A549 (cell line): Measurements from ENCODE around the gene SLC17A7. TPM values are rescaled to one million over a fixed set of nuclear protein-coding genes. Genes with fewer than 3 reads are reported as not detected.

Experiments
- ATAC-seq, 2 experiments: fragments of 200-7000 bp in 1 of 2; fragments of >200 bp in 1 of 2; cut with Nextera tagmentation in 1 of 2; cut with Tn5 transposase in 1 of 2; 3 replicates each; pipeline versions ENCODE4 v1.8.0 to v1.9.1; 2018 to 2020; ENCODE audit warnings: mild to moderate bottlenecking in 1 of 2, moderate library complexity in 1 of 2
- CTCF ChIA-PET: fragments of 300-600 bp; sonication (Branson Sonifier 250); formaldehyde crosslinking; extraction: SDS; loops from one replicate; lab custom pipeline; 2021; ENCODE audit warnings: antibody characterized with exemption, inconsistent platforms; lab: Yijun Ruan, JAX
- POLR2A ChIA-PET: fragments of 350-600 bp; formaldehyde crosslinking; extraction: SDS; loops from one replicate; lab custom pipeline; 2021; ENCODE audit warnings: antibody characterized with exemption, inconsistent platforms; lab: Yijun Ruan, JAX
- DNase-seq, 2 experiments: peaks; one replicate each; pipeline versions ENCODE4 v3.0.0 to v3.0.0-alpha.2; 2011 to 2016; ENCODE audit warnings: low read depth in 1 of 2, low spot score in 1 of 2
- FAIRE-seq: peaks from 2 replicates; lab custom pipeline; 2011; peaks lifted over from hg19 to GRCh38; lab: Jason Lieb, UNC
- H3K27ac ChIP-seq, 2 experiments: fragments of >200 bp; sonication (Bioruptor Twin); formaldehyde crosslinking; 3 replicates each; pipeline ENCODE4 v1.5.1; 2016 to 2017
- H3K4me1 ChIP-seq: fragments of >200 bp; sonication (Bioruptor Twin); formaldehyde crosslinking; 3 replicates; pipeline ENCODE4 v1.6.1; 2016
- H3K4me2 ChIP-seq: fragments of >200 bp; sonication (Bioruptor Twin); formaldehyde crosslinking; 3 replicates; pipeline ENCODE4 v1.6.1; 2016
- H3K4me3 ChIP-seq: fragments of >200 bp; sonication (Bioruptor Twin); formaldehyde crosslinking; 3 replicates; pipeline ENCODE4 v1.5.1; 2016
- H3K9me3 ChIP-seq: fragments of >200 bp; sonication (Bioruptor Twin); formaldehyde crosslinking; 3 replicates; pipeline ENCODE4 v1.6.1; 2016
- CBX8 ChIP-seq: fragments of 200-600 bp; sonication (generic); IDR thresholded peaks from 2 replicates; pipeline ENCODE4 v1.6.1; 2016
- CHD2 ChIP-seq: fragments of 150-350 bp; IDR thresholded peaks from 2 replicates; pipeline ENCODE4 v1.6.1; 2014; ENCODE audit warnings: low read length; ENCODE audit not compliant: partially characterized antibody
- WGBS: methylation state at CpG from one replicate; pipeline ENCODE4 v1.1.6; 2017; ENCODE audit errors: missing lambda C conversion rate; 5-methylcytosine and 5-hydroxymethylcytosine counted together
- polyA plus RNA-seq, 4 experiments: library from polyadenylated mRNA; depleted of rRNA in 3 of 4; stranded (reverse); fragments of >200 nt; fragmentation: RNase III in 1 of 4; extraction: RNeasy Plus Mini Kit Qiagen cat#74134 plus additional on column Dnase treatment in 1 of 4; gene quantifications; 2 replicates in 3 of 4; 3 replicates in 1 of 4; pipeline ENCODE4 v1.2.3, GENCODE V29; 2011 to 2017
- small RNA-seq, 6 experiments: library from RNA; depleted of rRNA; stranded (forward); fragments of <200 nt; gene quantifications; one replicate each; pipeline ENCODE3, GENCODE V24; 2012
- TF ChIP-seq, protein P1 (sequence below): fragments of 200-600 bp; sonication (generic); IDR thresholded peaks from 2 replicates; pipeline ENCODE4 v1.6.1; 2016; ENCODE audit warnings: antibody characterized with exemption, mild to moderate bottlenecking, moderate library complexity

SLC17A7 gene
- polyA plus RNA-seq, 2 of the 4 experiments (the other 2 are of a cell fraction): 0.39 to 0.48 TPM

GRCh38 chr19:49380391-49380790 lies 60.9 kb downstream of the SLC17A7 start:
- Histone ChIP-seq H3K27ac (no peak overlapping the region), H3K4me3 (no peak overlapping the region), H3K4me1 (no peaks in the 10 kb centered on the region), H3K9me3 (peaks cover 29% of the 10 kb centered on the region), H3K4me2 (no peak overlapping the region)
- FAIRE-seq (no peak), ATAC-seq (no peak), DNase-seq (no peak)
- ChIA-PET CTCF (interaction anchor here (1.5 to 12.9 kb wide), 2 partner anchors 10 to 101 kb away, joined by 3 to 108 read pairs; partner anchors contain the start of gene KASH5), POLR2A (no interaction called here)
- 59% methylated on average over 3 of the region's 3 CpGs for WGBS
- TF ChIP-seq CHD2 (no peak), CBX8 (no peak)
- TF ChIP-seq, protein P1, sequence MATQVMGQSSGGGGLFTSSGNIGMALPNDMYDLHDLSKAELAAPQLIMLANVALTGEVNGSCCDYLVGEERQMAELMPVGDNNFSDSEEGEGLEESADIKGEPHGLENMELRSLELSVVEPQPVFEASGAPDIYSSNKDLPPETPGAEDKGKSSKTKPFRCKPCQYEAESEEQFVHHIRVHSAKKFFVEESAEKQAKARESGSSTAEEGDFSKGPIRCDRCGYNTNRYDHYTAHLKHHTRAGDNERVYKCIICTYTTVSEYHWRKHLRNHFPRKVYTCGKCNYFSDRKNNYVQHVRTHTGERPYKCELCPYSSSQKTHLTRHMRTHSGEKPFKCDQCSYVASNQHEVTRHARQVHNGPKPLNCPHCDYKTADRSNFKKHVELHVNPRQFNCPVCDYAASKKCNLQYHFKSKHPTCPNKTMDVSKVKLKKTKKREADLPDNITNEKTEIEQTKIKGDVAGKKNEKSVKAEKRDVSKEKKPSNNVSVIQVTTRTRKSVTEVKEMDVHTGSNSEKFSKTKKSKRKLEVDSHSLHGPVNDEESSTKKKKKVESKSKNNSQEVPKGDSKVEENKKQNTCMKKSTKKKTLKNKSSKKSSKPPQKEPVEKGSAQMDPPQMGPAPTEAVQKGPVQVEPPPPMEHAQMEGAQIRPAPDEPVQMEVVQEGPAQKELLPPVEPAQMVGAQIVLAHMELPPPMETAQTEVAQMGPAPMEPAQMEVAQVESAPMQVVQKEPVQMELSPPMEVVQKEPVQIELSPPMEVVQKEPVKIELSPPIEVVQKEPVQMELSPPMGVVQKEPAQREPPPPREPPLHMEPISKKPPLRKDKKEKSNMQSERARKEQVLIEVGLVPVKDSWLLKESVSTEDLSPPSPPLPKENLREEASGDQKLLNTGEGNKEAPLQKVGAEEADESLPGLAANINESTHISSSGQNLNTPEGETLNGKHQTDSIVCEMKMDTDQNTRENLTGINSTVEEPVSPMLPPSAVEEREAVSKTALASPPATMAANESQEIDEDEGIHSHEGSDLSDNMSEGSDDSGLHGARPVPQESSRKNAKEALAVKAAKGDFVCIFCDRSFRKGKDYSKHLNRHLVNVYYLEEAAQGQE: no peak

Small RNA genes within 50 kb of the gene (small RNA-seq; reads per million reads assigned to genes)
- gene SNORD32A (0 reads per million in 6 experiments), gene SNORD33 (0 reads per million in 6 experiments), gene SNORD34 (0 reads per million in 6 experiments), gene SNORD35A (0 reads per million in 6 experiments)

Other genes starting within 250 kb of the SLC17A7 start
- 5.9 and 8.6 TPM in 2 replicates for gene SLC6A16, start 116.3 kb downstream of the SLC17A7 start, polyA plus RNA-seq (2011; rRNA removed)
- 2.4 to 3.2 TPM (median 3.2 TPM) in 3 replicates for gene SLC6A16, start 116.3 kb downstream of the SLC17A7 start, polyA plus RNA-seq (2017; fragmentation: RNase III; extraction: RNeasy Plus Mini Kit Qiagen cat#74134 plus additional on column Dnase treatment)
- gene CD37, start 106.1 kb downstream of the SLC17A7 start, polyA plus RNA-seq (2011; rRNA removed): not detected in 2 replicates
- gene CD37, start 106.1 kb downstream of the SLC17A7 start, polyA plus RNA-seq (2017; fragmentation: RNase III; extraction: RNeasy Plus Mini Kit Qiagen cat#74134 plus additional on column Dnase treatment): 0.13 to 0.22 TPM in 2 of 3 replicates, not detected in the other
- gene TEAD2, start 79.1 kb downstream of the SLC17A7 start, polyA plus RNA-seq (2011; rRNA removed): 15.9 and 20.3 TPM in 2 replicates
- 19.0 to 26.3 TPM (median 25.3 TPM) in 3 replicates for gene TEAD2, start 79.1 kb downstream of the SLC17A7 start, polyA plus RNA-seq (2017; fragmentation: RNase III; extraction: RNeasy Plus Mini Kit Qiagen cat#74134 plus additional on column Dnase treatment)
- 0.53 and 0.91 TPM in 2 replicates for gene DKKL1, start 77.7 kb downstream of the SLC17A7 start, polyA plus RNA-seq (2011; rRNA removed)
- gene DKKL1, start 77.7 kb downstream of the SLC17A7 start, polyA plus RNA-seq (2017; fragmentation: RNase III; extraction: RNeasy Plus Mini Kit Qiagen cat#74134 plus additional on column Dnase treatment): 0.26 to 0.68 TPM (median 0.37 TPM) in 3 replicates
- 0.08 TPM in 2 replicates for gene KASH5, start 53.3 kb downstream of the SLC17A7 start, polyA plus RNA-seq (2011; rRNA removed)
- gene KASH5, start 53.3 kb downstream of the SLC17A7 start, polyA plus RNA-seq (2017; fragmentation: RNase III; extraction: RNeasy Plus Mini Kit Qiagen cat#74134 plus additional on column Dnase treatment): 0.17 TPM in 1 of 3 replicates, not detected in the others
- not detected in 2 replicates for gene PTH2, start 18.1 kb downstream of the SLC17A7 start, polyA plus RNA-seq (2011; rRNA removed)
- gene PTH2, start 18.1 kb downstream of the SLC17A7 start, polyA plus RNA-seq (2017; fragmentation: RNase III; extraction: RNeasy Plus Mini Kit Qiagen cat#74134 plus additional on column Dnase treatment): not detected in 3 replicates
- 0.06 TPM in 1 of 2 replicates, not detected in the other for gene GFY, start 16.1 kb downstream of the SLC17A7 start, polyA plus RNA-seq (2011; rRNA removed)
- gene GFY, start 16.1 kb downstream of the SLC17A7 start, polyA plus RNA-seq (2017; fragmentation: RNase III; extraction: RNeasy Plus Mini Kit Qiagen cat#74134 plus additional on column Dnase treatment): 0.16 to 0.18 TPM in 2 of 3 replicates, not detected in the other
- gene PIH1D1, start 10.3 kb upstream of the SLC17A7 start, polyA plus RNA-seq (2011; rRNA removed): 74.1 and 89.7 TPM in 2 replicates
- gene PIH1D1, start 10.3 kb upstream of the SLC17A7 start, polyA plus RNA-seq (2017; fragmentation: RNase III; extraction: RNeasy Plus Mini Kit Qiagen cat#74134 plus additional on column Dnase treatment): 96.8 to 114 TPM (median 113 TPM) in 3 replicates
- 9.7 and 10.2 TPM in 2 replicates for gene ALDH16A1, start 11.7 kb upstream of the SLC17A7 start, polyA plus RNA-seq (2011; rRNA removed)
- gene ALDH16A1, start 11.7 kb upstream of the SLC17A7 start, polyA plus RNA-seq (2017; fragmentation: RNase III; extraction: RNeasy Plus Mini Kit Qiagen cat#74134 plus additional on column Dnase treatment): 19.9 to 23.0 TPM (median 23.0 TPM) in 3 replicates
- 0.42 and 0.58 TPM in 2 replicates for gene FLT3LG, start 32.7 kb upstream of the SLC17A7 start, polyA plus RNA-seq (2011; rRNA removed)
- gene FLT3LG, start 32.7 kb upstream of the SLC17A7 start, polyA plus RNA-seq (2017; fragmentation: RNase III; extraction: RNeasy Plus Mini Kit Qiagen cat#74134 plus additional on column Dnase treatment): 0.99 to 1.2 TPM (median 1.0 TPM) in 3 replicates
- gene RPL13A, start 46.1 kb upstream of the SLC17A7 start, polyA plus RNA-seq (2011; rRNA removed): 5,391 and 5,410 TPM in 2 replicates
- 3,383 to 3,595 TPM (median 3,438 TPM) in 3 replicates for gene RPL13A, start 46.1 kb upstream of the SLC17A7 start, polyA plus RNA-seq (2017; fragmentation: RNase III; extraction: RNeasy Plus Mini Kit Qiagen cat#74134 plus additional on column Dnase treatment)
- 2,624 and 3,014 TPM in 2 replicates for gene RPS11, start 54.9 kb upstream of the SLC17A7 start, polyA plus RNA-seq (2011; rRNA removed)
- 3,721 to 3,877 TPM (median 3,793 TPM) in 3 replicates for gene RPS11, start 54.9 kb upstream of the SLC17A7 start, polyA plus RNA-seq (2017; fragmentation: RNase III; extraction: RNeasy Plus Mini Kit Qiagen cat#74134 plus additional on column Dnase treatment)
- 25.7 and 32.0 TPM in 2 replicates for gene FCGRT, start 71.1 kb upstream of the SLC17A7 start, polyA plus RNA-seq (2011; rRNA removed)
- gene FCGRT, start 71.1 kb upstream of the SLC17A7 start, polyA plus RNA-seq (2017; fragmentation: RNase III; extraction: RNeasy Plus Mini Kit Qiagen cat#74134 plus additional on column Dnase treatment): 20.0 to 28.4 TPM (median 28.4 TPM) in 3 replicates
- gene RCN3, start 86.5 kb upstream of the SLC17A7 start, polyA plus RNA-seq (2011; rRNA removed): 0.31 and 0.41 TPM in 2 replicates
- gene RCN3, start 86.5 kb upstream of the SLC17A7 start, polyA plus RNA-seq (2017; fragmentation: RNase III; extraction: RNeasy Plus Mini Kit Qiagen cat#74134 plus additional on column Dnase treatment): 1.6 to 2.1 TPM (median 1.8 TPM) in 3 replicates
- gene NOSIP, start 139.0 kb upstream of the SLC17A7 start, polyA plus RNA-seq (2011; rRNA removed): 49.0 and 52.5 TPM in 2 replicates
- gene NOSIP, start 139.0 kb upstream of the SLC17A7 start, polyA plus RNA-seq (2017; fragmentation: RNase III; extraction: RNeasy Plus Mini Kit Qiagen cat#74134 plus additional on column Dnase treatment): 98.0 to 105 TPM (median 101 TPM) in 3 replicates
- 0.53 and 0.82 TPM in 2 replicates for gene PRRG2, start 139.8 kb upstream of the SLC17A7 start, polyA plus RNA-seq (2011; rRNA removed)
- 0.68 to 1.1 TPM (median 1.0 TPM) in 3 replicates for gene PRRG2, start 139.8 kb upstream of the SLC17A7 start, polyA plus RNA-seq (2017; fragmentation: RNase III; extraction: RNeasy Plus Mini Kit Qiagen cat#74134 plus additional on column Dnase treatment)
- 0.78 and 1.6 TPM in 2 replicates for gene PRR12, start 149.7 kb upstream of the SLC17A7 start, polyA plus RNA-seq (2011; rRNA removed)
- gene PRR12, start 149.7 kb upstream of the SLC17A7 start, polyA plus RNA-seq (2017; fragmentation: RNase III; extraction: RNeasy Plus Mini Kit Qiagen cat#74134 plus additional on column Dnase treatment): 13.0 to 16.3 TPM (median 15.6 TPM) in 3 replicates
- gene RRAS, start 198.6 kb upstream of the SLC17A7 start, polyA plus RNA-seq (2011; rRNA removed): 45.9 and 47.6 TPM in 2 replicates
- 49.2 to 55.4 TPM (median 50.2 TPM) in 3 replicates for gene RRAS, start 198.6 kb upstream of the SLC17A7 start, polyA plus RNA-seq (2017; fragmentation: RNase III; extraction: RNeasy Plus Mini Kit Qiagen cat#74134 plus additional on column Dnase treatment)
- 4.0 and 6.1 TPM in 2 replicates for gene SCAF1, start 200.7 kb upstream of the SLC17A7 start, polyA plus RNA-seq (2011; rRNA removed)
- 41.0 to 47.9 TPM (median 47.2 TPM) in 3 replicates for gene SCAF1, start 200.7 kb upstream of the SLC17A7 start, polyA plus RNA-seq (2017; fragmentation: RNase III; extraction: RNeasy Plus Mini Kit Qiagen cat#74134 plus additional on column Dnase treatment)
- 54.0 and 68.6 TPM in 2 replicates for gene IRF3, start 224.3 kb upstream of the SLC17A7 start, polyA plus RNA-seq (2011; rRNA removed)
- gene IRF3, start 224.3 kb upstream of the SLC17A7 start, polyA plus RNA-seq (2017; fragmentation: RNase III; extraction: RNeasy Plus Mini Kit Qiagen cat#74134 plus additional on column Dnase treatment): 88.5 to 114 TPM (median 103 TPM) in 3 replicates
- 26.6 and 29.2 TPM in 2 replicates for gene BCL2L12, start 224.4 kb upstream of the SLC17A7 start, polyA plus RNA-seq (2011; rRNA removed)
- 47.8 to 53.0 TPM (median 48.6 TPM) in 3 replicates for gene BCL2L12, start 224.4 kb upstream of the SLC17A7 start, polyA plus RNA-seq (2017; fragmentation: RNase III; extraction: RNeasy Plus Mini Kit Qiagen cat#74134 plus additional on column Dnase treatment)
- gene PRMT1, start 235.7 kb upstream of the SLC17A7 start, polyA plus RNA-seq (2011; rRNA removed): 440 and 504 TPM in 2 replicates
- 488 to 516 TPM (median 500 TPM) in 3 replicates for gene PRMT1, start 235.7 kb upstream of the SLC17A7 start, polyA plus RNA-seq (2017; fragmentation: RNase III; extraction: RNeasy Plus Mini Kit Qiagen cat#74134 plus additional on column Dnase treatment)
- 2.0 and 2.9 TPM in 2 replicates for gene ADM5, start 248.1 kb upstream of the SLC17A7 start, polyA plus RNA-seq (2011; rRNA removed)
- gene ADM5, start 248.1 kb upstream of the SLC17A7 start, polyA plus RNA-seq (2017; fragmentation: RNase III; extraction: RNeasy Plus Mini Kit Qiagen cat#74134 plus additional on column Dnase treatment): 4.3 to 4.5 TPM (median 4.4 TPM) in 3 replicates
- gene CPT1C, start 249.6 kb upstream of the SLC17A7 start, polyA plus RNA-seq (2011; rRNA removed): 8.2 and 8.5 TPM in 2 replicates
- 13.7 to 17.1 TPM (median 15.4 TPM) in 3 replicates for gene CPT1C, start 249.6 kb upstream of the SLC17A7 start, polyA plus RNA-seq (2017; fragmentation: RNase III; extraction: RNeasy Plus Mini Kit Qiagen cat#74134 plus additional on column Dnase treatment)